IMR-90 (cell line): ENCODE data around the gene KRT39. TPM values are rescaled to one million over a fixed set of nuclear protein-coding genes. Genes with fewer than 3 reads are reported as not detected.

Source experiments
- ATAC-seq: fragments of 200-7000 bp; cut with Tn5 transposase; 2 replicates; pipeline ENCODE4 v1.9.1; 2020; ENCODE audit warnings: low read depth, mild to moderate bottlenecking, moderate library complexity
- BruUV-seq: library from RNA; stranded (reverse); fragments of 400-500 nt; replicated peaks from 2 replicates; lab custom pipeline; 2021; lab: Mats Ljungman, UMichigan
- CTCF ChIA-PET: fragments of 300-600 bp; formaldehyde crosslinking; extraction: SDS; loops from one replicate; lab custom pipeline; 2021; ENCODE audit warnings: antibody characterized with exemption; lab: Yijun Ruan, JAX
- POLR2A ChIA-PET: fragments of 300-600 bp; sonication (Branson Sonifier 250); formaldehyde crosslinking; loops from one replicate; lab custom pipeline; 2022; ENCODE audit warnings: antibody characterized with exemption; ENCODE audit not compliant: unreplicated experiment; lab: Charles Lee
- DNase-seq: peaks from one replicate; pipeline ENCODE4 v3.0.0; 2013
- H2AFZ ChIP-seq: replicated peaks from 2 replicates; pipeline ENCODE3; 2013; ENCODE audit warnings: low read length, mild to moderate bottlenecking; ENCODE audit not compliant: poor library complexity
- H2AK5ac ChIP-seq: 2 replicates; pipeline ENCODE4 v1.6.1; 2013; ENCODE audit warnings: low read depth, low read length, inconsistent platforms
- H2AK9ac ChIP-seq: replicated peaks from 2 replicates; pipeline ENCODE3; 2013; ENCODE audit warnings: mild to moderate bottlenecking, low read depth, low read length, moderate library complexity; ENCODE audit not compliant: poor library complexity
- H2BK120ac ChIP-seq: 2 replicates; pipeline ENCODE4 v1.6.1; 2013; ENCODE audit warnings: low read depth, low read length, inconsistent platforms
- H2BK15ac ChIP-seq: 3 replicates; pipeline ENCODE4 v1.6.1; 2013; ENCODE audit warnings: low read depth, low read length, inconsistent platforms
- H2BK20ac ChIP-seq: 2 replicates; pipeline ENCODE4 v1.6.1; 2013; ENCODE audit warnings: low read depth, mild to moderate bottlenecking, inconsistent platforms, low read length, moderate library complexity
- H2BK5ac ChIP-seq: 2 replicates; pipeline ENCODE4 v1.6.1; 2013; ENCODE audit warnings: mild to moderate bottlenecking, low read depth, low read length, inconsistent platforms; ENCODE audit not compliant: poor library complexity, severe bottlenecking
- H3K14ac ChIP-seq: replicated peaks from 2 replicates; pipeline ENCODE4 v1.6.1; 2013; ENCODE audit warnings: low read depth, low read length, inconsistent platforms
- H3K18ac ChIP-seq: 2 replicates; pipeline ENCODE4 v1.6.1; 2013; ENCODE audit warnings: low read depth, low read length, control low read depth
- H3K23ac ChIP-seq: 2 replicates; pipeline ENCODE4 v1.6.1; 2013; ENCODE audit warnings: low read depth, low read length, inconsistent platforms
- H3K27ac ChIP-seq: 2 replicates; pipeline ENCODE4 v1.5.1; 2013; ENCODE audit warnings: mild to moderate bottlenecking, control low read depth, low read length; ENCODE audit not compliant: insufficient read depth
- H3K27me3 ChIP-seq: 2 replicates; pipeline ENCODE4 v1.6.1; 2013; ENCODE audit warnings: low read length; ENCODE audit not compliant: control insufficient read depth, insufficient read depth
- H3K36me3 ChIP-seq: 2 replicates; pipeline ENCODE4 v1.6.1; 2013; ENCODE audit warnings: low read length, mixed read lengths; ENCODE audit not compliant: control insufficient read depth, insufficient read depth
- H3K4ac ChIP-seq: 2 replicates; pipeline ENCODE4 v1.6.1; 2013; ENCODE audit warnings: low read depth, low read length, inconsistent platforms
- H3K4me1 ChIP-seq: 2 replicates; pipeline ENCODE4 v1.6.1; 2013; ENCODE audit warnings: low read length, mixed read lengths; ENCODE audit not compliant: control insufficient read depth, insufficient read depth
- H3K4me2 ChIP-seq: 2 replicates; pipeline ENCODE4 v1.6.1; 2013; ENCODE audit warnings: low read depth, mild to moderate bottlenecking, control low read depth, low read length, moderate library complexity
- H3K4me3 ChIP-seq: 2 replicates; pipeline ENCODE4 v1.5.1; 2013; ENCODE audit warnings: low read depth, mild to moderate bottlenecking, control low read depth, low read length, moderate library complexity; ENCODE audit not compliant: insufficient read depth
- H3K56ac ChIP-seq: 2 replicates; pipeline ENCODE4 v1.6.1; 2013; ENCODE audit warnings: low read length, inconsistent platforms; ENCODE audit not compliant: insufficient read depth; ENCODE audit errors: extremely low read depth
- H3K79me1 ChIP-seq, 2 experiments: 2 replicates each; pipeline ENCODE4 v1.6.1; 2013; ENCODE audit warnings: low read length in 2 of 2, inconsistent platforms in 1 of 2, low read depth in 1 of 2
- H3K9ac ChIP-seq: 2 replicates; pipeline ENCODE4 v1.6.1; 2013; ENCODE audit warnings: low read depth, low read length, control low read depth
- H3K9me1 ChIP-seq: 2 replicates; pipeline ENCODE4 v1.6.1; 2013; ENCODE audit warnings: low read length, inconsistent platforms; ENCODE audit not compliant: insufficient read depth
- H3K9me3 ChIP-seq: 2 replicates; pipeline ENCODE4 v1.6.1; 2013; ENCODE audit warnings: low read length; ENCODE audit not compliant: control insufficient read depth, insufficient read depth
- H4K20me1 ChIP-seq: 2 replicates; pipeline ENCODE4 v1.6.1; 2013; ENCODE audit warnings: low read length, inconsistent platforms; ENCODE audit not compliant: insufficient read depth
- H4K5ac ChIP-seq: 2 replicates; pipeline ENCODE4 v1.6.1; 2013; ENCODE audit warnings: mild to moderate bottlenecking, low read depth, low read length, control low read depth
- H4K8ac ChIP-seq, 2 experiments: 2 replicates each; pipeline ENCODE4 v1.6.1; 2013; ENCODE audit warnings: low read depth in 2 of 2, low read length in 2 of 2, control low read depth in 1 of 2, inconsistent platforms in 1 of 2
- H4K91ac ChIP-seq: 2 replicates; pipeline ENCODE4 v1.6.1; 2013; ENCODE audit warnings: low read depth, low read length, inconsistent platforms; ENCODE audit not compliant: insufficient read depth
- BHLHE40 ChIP-seq: fragments of 150-350 bp; IDR thresholded peaks from 2 replicates; pipeline ENCODE4 v1.6.1; 2016; ENCODE audit warnings: mild to moderate bottlenecking, low read depth, low read length
- CHD1 ChIP-seq: IDR thresholded peaks from 2 replicates; pipeline ENCODE4 v1.6.1; 2012; ENCODE audit warnings: low read depth, low read length, improper control_type of control experiment
- FOS ChIP-seq: fragments of 150-350 bp; IDR thresholded peaks from 2 replicates; pipeline ENCODE4 v1.6.1; 2016; ENCODE audit warnings: low read depth, low read length
- MAFK ChIP-seq: IDR thresholded peaks from 2 replicates; pipeline ENCODE4 v1.6.1; 2012; ENCODE audit warnings: low read depth, low read length, improper control_type of control experiment
- MAZ ChIP-seq: IDR thresholded peaks from 2 replicates; pipeline ENCODE4 v1.6.1; 2012; ENCODE audit warnings: low read depth, mild to moderate bottlenecking, low read length, improper control_type of control experiment, moderate library complexity, borderline replicate concordance
- MXI1 ChIP-seq: IDR thresholded peaks from 2 replicates; pipeline ENCODE4 v1.6.1; 2012; ENCODE audit warnings: low read depth, mild to moderate bottlenecking, low read length, moderate library complexity, borderline replicate concordance
- NFE2L2 ChIP-seq: fragments of 150-350 bp; IDR thresholded peaks from 2 replicates; pipeline ENCODE4 v1.6.1; 2016; ENCODE audit warnings: low read depth, mild to moderate bottlenecking, low read length
- POLR2A ChIP-seq: IDR thresholded peaks from 2 replicates; pipeline ENCODE4 v1.6.1; 2012; ENCODE audit warnings: mild to moderate bottlenecking, low read depth, low read length
- RCOR1 ChIP-seq: IDR thresholded peaks from 2 replicates; pipeline ENCODE4 v1.6.1; 2012; ENCODE audit warnings: mild to moderate bottlenecking, low read length, improper control_type of control experiment; ENCODE audit not compliant: insufficient replicate concordance
- RFX5 ChIP-seq: IDR thresholded peaks from 2 replicates; pipeline ENCODE4 v1.8.0; 2012; ENCODE audit warnings: low read depth, mild to moderate bottlenecking, low read length, moderate library complexity
- SMC3 ChIP-seq: fragments of 150-350 bp; IDR thresholded peaks from 2 replicates; pipeline ENCODE4 v1.6.1; 2016; ENCODE audit warnings: low read depth, mild to moderate bottlenecking, antibody characterized with exemption, low read length, moderate library complexity
- WGBS, 2 experiments: methylation state at CpG; one replicate each; pipeline versions ENCODE4 v1.1.5 to v1.1.7; 2013; ENCODE audit warnings: missing lambda C conversion rate in 2 of 2; ENCODE audit not compliant: insufficient read length in 1 of 2; ENCODE audit errors: extremely low coverage in 2 of 2; 5-methylcytosine and 5-hydroxymethylcytosine counted together
- dilution Hi-C: fragments of 300-500 bp; cut with HindIII; formaldehyde crosslinking; loops from one replicate; pipeline ENCODE4 v1.14.3; 2018; ENCODE audit warnings: low sequenced_read_pairs; ENCODE audit not compliant: unreplicated experiment
- in situ Hi-C: fragments of 300-500 bp; cut with MboI; formaldehyde crosslinking; loops from 3 replicates; pipeline ENCODE4 v1.14.3; 2019; ENCODE audit warnings: low sequenced_read_pairs, inconsistent platforms, mixed read lengths
- intact Hi-C: fragments of 100-400 bp; cut with micrococcal nuclease; formaldehyde crosslinking; loops from 2 replicates; pipeline ENCODE4 v1.10.0; 2022
- polyA plus RNA-seq, 3 experiments: library from polyadenylated mRNA; depleted of rRNA; stranded (reverse); fragments of >200 nt; gene quantifications; 2 replicates each; pipeline ENCODE4 v1.2.3, GENCODE V29; 2012; ENCODE audit warnings: low replicate concordance in 1 of 3
- total RNA-seq: library from RNA; depleted of rRNA; stranded (reverse); fragments of >200 nt; gene quantifications from 2 replicates; pipeline ENCODE4 v1.2.3, GENCODE V29; 2012
- TF ChIP-seq, protein P1 (sequence below): fragments of 150-350 bp; IDR thresholded peaks from 2 replicates; pipeline ENCODE4 v1.6.1; 2017; ENCODE audit warnings: mild to moderate bottlenecking, antibody characterized with exemption, low read length, low read depth

Gene KRT39
- total and polyA plus RNA-seq, 2 of the 4 experiments (the other 2 are of a cell fraction) = 0.15 TPM; not detected in 1

DNA sequence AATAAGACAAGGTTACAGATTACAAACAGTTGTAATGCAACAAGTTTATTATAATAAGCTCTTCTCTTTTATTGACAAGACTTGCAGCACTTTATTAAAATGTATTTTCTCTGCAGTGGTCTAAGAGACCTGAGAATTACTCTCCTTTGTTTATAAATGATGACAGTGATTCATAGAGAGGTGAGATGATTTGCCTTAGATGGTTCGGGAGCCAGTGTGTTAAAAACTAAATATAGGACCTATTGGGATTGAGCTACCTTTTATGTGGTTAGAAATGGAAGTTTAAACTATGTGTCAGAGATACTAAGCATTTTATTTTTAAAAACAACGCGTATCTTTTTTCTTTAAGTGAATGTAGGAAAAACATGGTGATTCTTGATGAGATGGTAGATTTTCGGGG, 30.1 kb upstream of the KRT39 start:
- Histone ChIP-seq H2BK20ac (no peak overlapping the region), H3K18ac (no peak overlapping the region), H2BK120ac (no peak overlapping the region), H2AK5ac (no peak overlapping the region), H3K9me1 (no peaks in the 10 kb centered on the region), H3K9me3 (no peaks in the 10 kb centered on the region), H4K20me1 (no peaks in the 10 kb centered on the region), H4K5ac (no peak overlapping the region), H3K56ac (no peak overlapping the region), H3K4ac (no peak overlapping the region), H2AFZ (no peak overlapping the region), H2AK9ac (no peak overlapping the region), H3K4me1 (no peaks in the 10 kb centered on the region), H3K27ac (no peak overlapping the region), H4K91ac (no peak overlapping the region), H3K9ac (no peak overlapping the region), H3K4me3 (no peak overlapping the region), H3K79me1 (no peaks in the 10 kb centered on the region), H3K14ac (no peak overlapping the region), H4K8ac (no peak overlapping the region), H2BK15ac (no peak overlapping the region), H2BK5ac (no peak overlapping the region), H3K23ac (no peak overlapping the region), H3K4me2 (no peak overlapping the region), H3K36me3 (no peaks in the 10 kb centered on the region), H3K27me3 (no peaks in the 10 kb centered on the region)
- no CpG with 5 or more reads among the region's 4 CpGs for WGBS, 2 experiments
- BruUV-seq = no TSS peak
- dilution Hi-C loops = no loop called here
- ChIA-PET CTCF (no interaction called here), POLR2A (no interaction called here)
- no peak for TF ChIP-seq RFX5
- TF ChIP-seq FOS = no peak
- TF ChIP-seq MXI1 = no peak
- no peak for TF ChIP-seq MAZ
- TF ChIP-seq, protein P1, sequence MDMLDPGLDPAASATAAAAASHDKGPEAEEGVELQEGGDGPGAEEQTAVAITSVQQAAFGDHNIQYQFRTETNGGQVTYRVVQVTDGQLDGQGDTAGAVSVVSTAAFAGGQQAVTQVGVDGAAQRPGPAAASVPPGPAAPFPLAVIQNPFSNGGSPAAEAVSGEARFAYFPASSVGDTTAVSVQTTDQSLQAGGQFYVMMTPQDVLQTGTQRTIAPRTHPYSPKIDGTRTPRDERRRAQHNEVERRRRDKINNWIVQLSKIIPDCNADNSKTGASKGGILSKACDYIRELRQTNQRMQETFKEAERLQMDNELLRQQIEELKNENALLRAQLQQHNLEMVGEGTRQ = no peak
- no peak for TF ChIP-seq POLR2A
- TF ChIP-seq RCOR1 = no peak
- no peak for TF ChIP-seq SMC3
- TF ChIP-seq MAFK = no peak
- no peak for TF ChIP-seq NFE2L2
- no peak for TF ChIP-seq CHD1
- no peak for TF ChIP-seq BHLHE40
- intact Hi-C loops = no loop called here
- DNase-seq (no peak), ATAC-seq (no peak)
- in situ Hi-C loops = no loop called here
